HepG2 (cell line): ENCODE data around the gene TP73. TPM values are rescaled to one million over a fixed set of nuclear protein-coding genes. Genes with fewer than 3 reads are reported as not detected.
A peak's percentile ranks its signal among the peaks of the same experiment; 100 is the strongest.

ENCODE experiments used
- ETV5 ChIP-seq: IDR thresholded peaks from 2 replicates; pipeline ENCODE4 v1.6.1; 2018; ENCODE audit warnings: missing biosample characterization, missing genetic modification reagents, inconsistent platforms, borderline replicate concordance
- FOXA1 ChIP-seq, 2 experiments: fragments of 450-650 bp in 1 of 2; sonication (generic) in 1 of 2; formaldehyde crosslinking in 1 of 2; IDR thresholded peaks; 2 replicates each; pipeline versions ENCODE4 v1.4.0 to v1.6.1; 2016 to 2020; ENCODE audit warnings: missing genetic modification reagents in 1 of 2
- GPBP1L1 ChIP-seq: sonication (generic); formaldehyde crosslinking; IDR thresholded peaks from 2 replicates; pipeline ENCODE4 v1.5.0; 2020; ENCODE audit warnings: mild to moderate bottlenecking, missing genetic modification reagents
- HDAC1 ChIP-seq: sonication (generic); formaldehyde crosslinking; IDR thresholded peaks from 2 replicates; pipeline ENCODE4 v1.5.1; 2020; ENCODE audit warnings: mild to moderate bottlenecking, missing genetic modification reagents
- HOXD1 ChIP-seq: sonication (generic); formaldehyde crosslinking; IDR thresholded peaks from 2 replicates; pipeline ENCODE4 v1.5.0; 2020; ENCODE audit warnings: missing genetic modification reagents
- KDM6A ChIP-seq: IDR thresholded peaks from 2 replicates; pipeline ENCODE4 v1.6.1; 2016; ENCODE audit warnings: low read depth
- NCOA5 ChIP-seq: sonication (generic); formaldehyde crosslinking; IDR thresholded peaks from 2 replicates; pipeline ENCODE4 v1.4.0; 2020; ENCODE audit warnings: missing genetic modification reagents
- SATB2 ChIP-seq: sonication (generic); formaldehyde crosslinking; IDR thresholded peaks from 2 replicates; pipeline ENCODE4 v1.5.0; 2020; ENCODE audit warnings: missing genetic modification reagents
- SKIL ChIP-seq: sonication (generic); formaldehyde crosslinking; IDR thresholded peaks from 2 replicates; pipeline ENCODE4 v1.8.0; 2022; ENCODE audit warnings: missing genetic modification reagents, mild to moderate bottlenecking, moderate library complexity, borderline replicate concordance
- SMAD3 ChIP-seq: sonication (generic); formaldehyde crosslinking; IDR thresholded peaks from 2 replicates; pipeline ENCODE4 v1.4.0; 2020; ENCODE audit warnings: missing genetic modification reagents
- ZGPAT ChIP-seq: IDR thresholded peaks from 2 replicates; pipeline ENCODE4 v1.6.1; 2016; ENCODE audit warnings: mild to moderate bottlenecking
- ZMAT3 ChIP-seq: sonication (generic); formaldehyde crosslinking; conservative IDR thresholded peaks from 2 replicates; pipeline ENCODE4 v1.7.0; 2021; ENCODE audit warnings: missing genetic modification reagents
- ZNF343 ChIP-seq: sonication (generic); formaldehyde crosslinking; IDR thresholded peaks from 2 replicates; pipeline ENCODE4 v1.4.0; 2020; ENCODE audit warnings: mild to moderate bottlenecking, missing genetic modification reagents
- ZNF687 ChIP-seq: sonication (generic); formaldehyde crosslinking; IDR thresholded peaks from 2 replicates; pipeline ENCODE4 v1.5.1; 2020; ENCODE audit warnings: mild to moderate bottlenecking, missing genetic modification reagents, moderate library complexity
- ZNF75D ChIP-seq: sonication (generic); formaldehyde crosslinking; IDR thresholded peaks from 2 replicates; pipeline ENCODE4 v1.8.1; 2023; ENCODE audit warnings: missing genetic modification reagents, mild to moderate bottlenecking, borderline replicate concordance
- ZNF790 ChIP-seq: sonication (generic); formaldehyde crosslinking; IDR thresholded peaks from 2 replicates; pipeline ENCODE4 v1.8.0; 2022; ENCODE audit warnings: missing genetic modification reagents, mild to moderate bottlenecking, borderline replicate concordance
- ZUFSP ChIP-seq: sonication (generic); formaldehyde crosslinking; IDR thresholded peaks from 2 replicates; pipeline ENCODE4 v1.9.0; 2021; ENCODE audit warnings: missing genetic modification reagents, mild to moderate bottlenecking, borderline replicate concordance
- polyA plus RNA-seq, 8 experiments: library from polyadenylated mRNA; depleted of rRNA in 3 of 8; stranded (reverse) in 7 of 8; unstranded in 1 of 8; fragments of >200 nt; fragmentation: Illumina TruSeq in 4 of 8; extraction: Trizol in 4 of 8; gene quantifications; 2 replicates each; pipeline versions ENCODE4 v1.2.1 to v1.2.3, GENCODE V29; 2011 to 2016; ENCODE audit warnings: low read depth in 4 of 8, missing spikeins in 1 of 8, mixed read lengths in 1 of 8; ENCODE audit not compliant: insufficient read depth in 1 of 8
- total RNA-seq, 5 experiments: library from RNA; depleted of rRNA; stranded (reverse); fragments of >200 nt; fragmentation: Illumina TruSeq; extraction: Trizol; gene quantifications; 2 replicates each; pipeline ENCODE4 v1.2.3, GENCODE V29; 2016; ENCODE audit warnings: low read depth in 1 of 5

The TP73 gene
- total and polyA plus RNA-seq, 2 of the 13 experiments (the other 11 are each of a cell fraction or from before 2014, with no cell fraction given): 0.49 to 1.1 TPM

- TF ChIP-seq SKIL (CRISPR knock-in tag) (no peak; the same call in 1 of the 2 replicates), ZNF75D (CRISPR knock-in tag) (no peak), ZNF343 (no peak), KDM6A (CRISPR knock-in tag) (no peak), ZUFSP (CRISPR knock-in tag) (no peak), ZGPAT (peak; percentile 40; the same call in 1 of the 2 replicates), GPBP1L1 (CRISPR knock-in tag) (no peak), HDAC1 (peak; percentile 78), HOXD1 (CRISPR knock-in tag) (no peak), ETV5 (CRISPR knock-in tag) (no peak), ZMAT3 (CRISPR knock-in tag) (no peak), SMAD3 (no peak), FOXA1 (IDR thresholded peaks at IDR 0.05) (no peak), FOXA1 (CRISPR knock-in tag; IDR thresholded peaks at IDR 0.05) (peak; percentile 52), ZNF790 (CRISPR knock-in tag) (no peak), ZNF687 (CRISPR knock-in tag) (peak; percentile 91), SATB2 (CRISPR knock-in tag) (no peak), NCOA5 (no peak)
Observed at GRCh38 chr1:3625151-3625907, 27.0 kb upstream of the TP73 start (continued).
